ENCODE results near the gene ZCCHC24. TPM values are rescaled to one million over a fixed set of nuclear protein-coding genes. Genes with fewer than 3 reads are reported as not detected.
A peak's percentile ranks its signal among the peaks of the same experiment; 100 is the strongest.

ZCCHC24 gene
- total RNA-seq, 1 experiment from 2014 or later, result 20.5 TPM

DNA sequence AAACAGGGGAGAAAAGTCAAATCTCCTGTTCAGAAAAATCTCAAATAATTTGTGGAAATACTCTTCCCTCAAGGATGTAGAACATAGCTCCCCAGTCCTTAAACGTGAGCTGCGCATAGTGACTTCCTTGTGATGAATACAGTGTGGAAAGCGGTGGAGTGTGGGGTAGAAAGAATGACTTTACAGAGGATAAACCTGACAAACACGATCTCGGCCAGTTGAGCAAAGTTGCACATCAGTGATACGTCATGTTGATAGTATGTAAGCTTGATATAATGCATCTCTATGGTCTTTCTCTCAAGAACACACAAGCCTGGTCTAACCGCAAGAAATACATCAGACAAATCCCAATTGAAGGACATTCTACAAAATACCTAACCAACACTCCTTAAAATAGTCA lies 32.0 kb upstream of the ZCCHC24 start:
- Histone ChIP-seq H3K36me3 (no peaks in the 10 kb centered on the region), H3K27me3 (no peaks in the 10 kb centered on the region), H3K4me3 (no peak overlapping the region), H3K9me3 (0 out of 2 replicates have a peak, but pooled peaks cover 3% of the 10 kb centered on the region)
- no peak for DNase-seq

DNA sequence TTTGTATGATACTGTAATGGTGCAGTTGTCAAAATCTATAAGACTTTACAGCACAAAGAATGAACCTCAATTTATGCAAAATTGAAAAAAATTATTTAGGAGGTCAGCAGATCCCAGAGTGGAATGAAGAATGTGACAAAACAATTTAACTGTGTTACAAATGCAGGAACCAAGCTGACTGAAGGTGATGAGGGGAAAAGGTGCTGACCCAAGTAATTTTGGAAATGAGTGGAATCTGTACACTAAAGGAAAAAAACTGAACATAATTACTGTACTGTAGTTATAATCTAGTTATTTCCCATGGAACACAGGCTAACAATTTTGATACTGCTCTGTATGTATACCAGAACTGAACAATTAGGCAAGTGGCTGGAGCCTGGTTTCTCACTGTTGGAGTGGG lies 31.2 kb upstream of the ZCCHC24 start:
- 0 out of 2 replicates have a peak, but pooled peaks cover 3% of the 10 kb centered on the region for H3K9me3 ChIP-seq
- no peak for DNase-seq
- no peaks in the 10 kb centered on the region for H3K27me3 ChIP-seq
- H3K4me3 ChIP-seq, result no peak overlapping the region
- H3K36me3 ChIP-seq, result no peaks in the 10 kb centered on the region

DNA sequence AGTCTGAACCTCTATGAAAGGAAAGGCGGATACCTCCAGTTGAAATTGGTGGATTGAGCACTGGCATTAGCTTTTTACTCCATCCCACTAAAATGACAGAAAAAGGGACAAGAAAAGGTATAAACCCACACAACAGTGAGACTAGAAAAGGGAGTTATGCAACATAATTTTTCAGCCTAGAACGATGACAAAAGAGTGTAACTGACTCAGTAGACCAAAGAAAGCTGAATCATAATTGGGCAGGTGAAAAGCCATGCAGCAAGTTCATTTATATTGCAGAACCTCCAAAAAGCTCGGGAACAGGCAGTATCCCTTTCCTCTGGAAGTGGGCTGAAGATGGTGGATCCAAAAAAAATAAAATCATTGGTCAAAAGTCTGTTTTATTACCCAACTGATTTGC lies 30.5 kb upstream of the ZCCHC24 start:
- H3K9me3 ChIP-seq, result no peaks in the 10 kb centered on the region
- no peak overlapping the region for H3K4me3 ChIP-seq
- no peak for DNase-seq
- no peaks in the 10 kb centered on the region for H3K27me3 ChIP-seq
- no peaks in the 10 kb centered on the region for H3K36me3 ChIP-seq

DNA sequence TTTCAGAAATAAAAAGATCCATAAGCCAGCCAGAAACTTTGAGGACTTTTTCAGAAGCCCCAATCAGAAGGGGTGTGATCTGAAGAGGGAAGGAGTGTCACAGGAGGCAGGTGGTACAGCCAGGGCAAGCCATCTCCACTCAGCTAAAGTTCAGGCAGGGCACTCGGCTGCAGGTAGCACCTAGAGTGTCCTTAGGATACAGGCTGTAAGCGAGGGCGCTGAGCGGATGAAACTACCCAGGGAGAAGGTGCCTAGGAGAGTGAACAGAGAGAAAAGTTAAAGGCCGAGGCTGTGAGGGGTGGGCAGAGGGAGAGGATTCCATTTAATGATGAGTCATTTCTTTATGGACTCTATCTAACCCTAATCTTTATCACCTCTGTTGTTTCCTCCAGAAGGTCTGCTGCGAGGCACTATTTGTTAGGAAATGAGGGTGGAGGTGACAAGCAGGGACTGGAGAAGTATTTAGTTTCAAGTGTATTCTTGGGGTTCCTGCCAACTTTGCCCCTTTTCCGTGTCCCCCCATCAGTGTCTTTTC lies 29.8 kb upstream of the ZCCHC24 start:
- no peaks in the 10 kb centered on the region for H3K27me3 ChIP-seq
- H3K36me3 ChIP-seq, result no peaks in the 10 kb centered on the region
- H3K4me3 ChIP-seq, result no peak overlapping the region
- DNase-seq, result no peak
- no peaks in the 10 kb centered on the region for H3K9me3 ChIP-seq

DNA sequence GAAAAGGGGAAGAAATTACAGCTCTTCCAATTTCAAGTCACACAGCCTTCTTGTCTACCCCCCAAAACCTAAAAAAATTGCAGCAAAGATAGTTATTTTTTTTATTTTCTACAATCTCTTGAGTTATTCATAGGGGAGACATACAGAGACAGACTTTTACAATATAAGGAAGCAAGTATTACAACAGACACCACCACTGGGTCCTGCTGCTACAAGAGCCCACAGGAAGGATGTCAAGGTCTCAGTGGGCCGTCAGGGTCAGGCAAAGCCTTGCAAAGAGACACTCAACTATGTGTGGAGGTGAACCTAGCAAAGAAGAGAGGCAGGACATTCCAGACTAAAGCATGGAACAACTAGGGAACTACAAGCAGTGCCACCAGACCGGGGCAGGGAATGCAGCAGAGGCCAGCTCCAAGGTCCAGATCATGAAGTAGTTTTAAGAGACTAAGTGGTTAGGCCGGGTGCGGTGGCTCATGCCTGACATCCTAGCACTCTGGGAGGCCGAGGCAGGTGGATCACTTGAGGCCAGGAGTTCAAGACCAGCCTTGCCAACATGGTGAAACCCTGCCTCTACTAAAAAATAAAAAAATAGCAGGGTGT lies 28.2 kb upstream of the ZCCHC24 start:
- no peak for DNase-seq
- H3K27me3 ChIP-seq, result no peaks in the 10 kb centered on the region

DNA sequence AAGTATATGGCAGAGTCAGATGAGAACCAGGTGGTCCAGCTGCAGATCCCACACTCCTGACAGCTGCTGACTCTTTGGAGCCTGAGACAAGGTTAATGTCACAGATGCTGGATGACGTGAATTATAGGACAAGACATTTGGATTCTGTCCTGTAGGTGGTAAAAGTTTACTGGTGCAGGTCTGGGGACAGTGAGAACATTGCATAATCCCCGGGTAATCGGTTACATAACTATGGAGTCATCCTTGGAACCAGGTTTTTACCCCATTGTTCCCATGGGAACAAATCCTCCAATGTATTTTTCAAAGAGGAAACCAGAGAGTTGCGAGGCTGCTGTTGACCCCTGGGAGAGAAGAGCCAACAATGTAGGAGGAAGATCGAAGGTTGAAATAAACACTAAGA lies 27.5 kb upstream of the ZCCHC24 start:
- no peaks in the 10 kb centered on the region for H3K9me3 ChIP-seq
- H3K36me3 ChIP-seq, result no peaks in the 10 kb centered on the region
- no peaks in the 10 kb centered on the region for H3K27me3 ChIP-seq
- DNase-seq, result no peak
- H3K4me3 ChIP-seq, result no peak overlapping the region

More for the DNA sequence above, 28.2 kb upstream of the ZCCHC24 start:
- Histone ChIP-seq H3K36me3 (no peaks in the 10 kb centered on the region), H3K9me3 (no peaks in the 10 kb centered on the region), H3K4me3 (no peak overlapping the region)

DNA sequence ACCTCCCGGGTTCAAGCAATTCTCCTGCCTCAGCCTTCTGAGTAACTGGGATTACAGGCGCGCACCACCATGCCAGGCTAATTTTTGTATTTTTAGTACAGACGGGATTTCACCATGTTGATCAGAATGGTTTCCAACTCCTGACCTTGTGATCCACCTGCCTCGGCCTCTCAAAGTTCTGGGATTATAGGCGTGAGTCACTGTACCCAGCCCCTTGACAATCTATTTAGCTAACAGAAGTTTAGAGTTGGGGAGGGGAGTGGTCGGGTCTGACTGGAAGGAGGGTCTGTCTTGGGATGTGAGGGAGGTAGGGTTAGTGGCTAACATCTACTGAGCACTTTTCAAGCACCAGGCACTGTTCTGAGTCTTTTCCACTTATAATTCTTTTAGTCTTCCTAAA lies 27.0 kb upstream of the ZCCHC24 start:
- no peak for DNase-seq
- Histone ChIP-seq H3K4me3 (no peak overlapping the region), H3K9me3 (no peaks in the 10 kb centered on the region), H3K36me3 (no peaks in the 10 kb centered on the region), H3K27me3 (no peaks in the 10 kb centered on the region)

DNA sequence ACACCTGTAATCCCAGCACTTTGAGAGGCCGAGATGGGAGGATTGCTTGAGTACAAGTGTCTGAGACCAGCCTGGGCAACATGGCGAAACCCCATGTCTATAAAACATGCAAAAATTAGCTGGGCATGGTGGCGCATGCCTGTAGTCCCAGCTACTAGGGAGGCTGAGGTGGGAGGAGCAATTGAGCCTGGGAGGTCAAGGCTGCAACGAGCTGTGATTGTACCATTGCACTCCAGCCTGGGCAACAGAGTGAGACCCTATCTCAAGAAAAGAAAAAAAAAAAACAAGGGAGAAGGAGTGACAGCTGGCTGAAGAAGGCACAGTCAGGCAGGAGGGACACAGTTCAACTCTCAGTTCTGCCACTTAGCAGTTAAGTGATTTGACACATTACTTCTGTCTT lies 26.4 kb upstream of the ZCCHC24 start:
- no peak overlapping the region for H3K4me3 ChIP-seq
- H3K9me3 ChIP-seq, result no peaks in the 10 kb centered on the region
- DNase-seq, result no peak
- no peaks in the 10 kb centered on the region for H3K27me3 ChIP-seq
- H3K36me3 ChIP-seq, result no peaks in the 10 kb centered on the region

DNA sequence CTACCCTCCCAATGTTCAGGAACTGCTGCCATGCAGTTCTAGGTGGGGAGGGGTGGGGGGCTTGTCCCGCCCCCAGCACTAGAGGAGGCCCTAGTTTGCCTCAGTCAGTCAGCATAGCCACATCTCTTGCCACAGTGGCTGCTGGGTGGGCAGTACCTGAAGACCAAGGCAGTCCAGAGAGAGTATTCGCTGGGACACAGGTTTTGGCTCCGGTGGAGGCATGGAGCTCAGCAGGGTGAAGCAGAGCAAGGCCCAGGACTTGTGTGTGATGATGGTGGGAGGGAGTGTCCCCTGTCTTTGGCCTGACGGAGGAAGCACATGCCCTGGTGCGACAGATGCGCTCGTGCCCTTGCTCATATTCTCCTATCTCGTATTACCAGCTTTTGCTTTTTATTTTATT lies 24.7 kb upstream of the ZCCHC24 start:
- DNase-seq, result no peak
- no peaks in the 10 kb centered on the region for H3K27me3 ChIP-seq
- H3K36me3 ChIP-seq, result no peaks in the 10 kb centered on the region
- no peak overlapping the region for H3K4me3 ChIP-seq
- H3K9me3 ChIP-seq, result no peaks in the 10 kb centered on the region

DNA sequence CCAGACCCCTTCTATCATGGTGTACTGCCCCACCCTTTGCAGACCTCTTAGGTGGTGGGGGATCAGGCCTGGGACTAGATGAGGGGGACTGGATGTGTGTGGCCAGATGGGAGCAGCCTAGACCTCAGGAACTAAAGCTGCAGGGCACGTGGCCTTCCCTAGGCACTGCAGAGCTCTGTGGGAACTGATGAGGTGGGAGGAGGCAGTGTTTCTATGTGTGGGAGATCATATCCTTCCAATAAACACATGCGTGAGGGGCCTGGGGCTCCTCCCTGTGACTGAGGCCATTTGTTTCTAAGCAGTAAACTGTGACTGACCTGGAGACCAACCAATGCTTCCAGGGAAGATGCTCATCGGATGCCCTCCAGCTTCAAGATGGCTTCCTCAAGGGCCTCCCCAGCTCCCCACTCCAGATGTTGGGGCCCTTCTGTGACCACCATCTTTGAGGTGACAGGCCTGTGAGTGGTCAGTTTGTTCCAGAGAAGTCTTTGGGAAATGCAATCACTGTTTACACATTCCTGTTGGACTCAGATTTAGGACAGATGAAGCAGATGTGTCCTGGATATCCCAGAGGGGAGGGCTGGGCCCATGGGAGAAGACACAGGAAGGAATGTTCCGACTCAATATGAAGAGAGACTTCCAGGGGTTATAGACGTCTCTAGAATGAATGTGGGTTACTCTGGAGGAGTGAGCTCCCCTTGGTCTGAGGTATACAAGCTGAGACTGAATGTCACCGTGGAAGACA lies 23.6 kb upstream of the ZCCHC24 start:
- DNase-seq, result no peak
- no peaks in the 10 kb centered on the region for H3K9me3 ChIP-seq
- H3K36me3 ChIP-seq, result no peaks in the 10 kb centered on the region
- H3K4me3 ChIP-seq, result no peak overlapping the region
- no peaks in the 10 kb centered on the region for H3K27me3 ChIP-seq

DNA sequence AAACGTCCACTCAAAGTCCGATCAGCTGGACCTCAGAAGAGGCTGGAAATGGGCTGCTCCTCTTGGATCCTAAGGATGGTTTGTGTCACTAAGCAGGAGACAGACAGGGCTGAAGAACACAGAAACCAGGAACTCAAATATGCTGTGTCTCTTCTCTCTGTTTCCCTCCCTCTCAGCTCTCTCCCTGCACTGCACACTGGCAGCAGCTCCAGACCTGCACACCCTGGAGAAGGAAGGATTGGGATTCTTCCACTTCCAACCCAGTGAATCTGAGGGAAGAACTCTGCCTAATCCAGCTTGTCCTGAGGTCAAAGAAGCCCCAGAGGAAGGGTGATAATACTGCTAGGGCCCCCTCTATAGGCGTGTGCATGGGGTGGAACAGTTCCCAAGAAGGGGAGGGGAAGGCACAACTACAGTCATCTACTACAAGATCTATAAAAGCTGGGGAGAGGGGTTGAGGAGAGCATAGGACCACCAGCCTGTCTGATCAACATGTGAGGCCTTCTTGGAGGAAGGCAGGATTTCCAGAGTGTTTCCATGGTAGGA lies 22.7 kb upstream of the ZCCHC24 start:
- H3K36me3 ChIP-seq, result no peaks in the 10 kb centered on the region
- no peak overlapping the region for H3K4me3 ChIP-seq
- H3K27me3 ChIP-seq, result no peaks in the 10 kb centered on the region
- H3K9me3 ChIP-seq, result no peaks in the 10 kb centered on the region
- no peak for DNase-seq

DNA sequence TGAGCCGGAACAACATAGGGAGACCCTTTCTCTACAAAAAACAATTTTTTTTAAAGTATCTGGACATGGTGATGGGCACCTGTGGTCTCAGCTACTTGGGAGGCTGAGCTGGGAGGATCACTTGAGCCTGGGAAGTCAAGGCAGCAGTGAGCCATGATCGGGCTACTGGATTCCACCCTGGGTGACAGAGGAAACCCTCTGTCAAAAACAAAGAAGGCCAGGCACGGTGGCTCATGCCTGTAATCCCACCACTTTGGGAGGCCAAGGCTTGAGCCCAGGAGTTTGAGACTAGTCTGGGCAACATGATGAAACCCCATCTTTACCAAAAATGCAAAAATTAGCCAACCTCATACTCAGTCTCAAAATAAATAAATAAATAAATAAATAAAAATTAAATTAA lies 19.9 kb upstream of the ZCCHC24 start:
- Histone ChIP-seq H3K4me3 (no peak overlapping the region), H3K27me3 (no peaks in the 10 kb centered on the region), H3K9me3 (no peaks in the 10 kb centered on the region), H3K36me3 (no peaks in the 10 kb centered on the region)
- DNase-seq, result no peak

DNA sequence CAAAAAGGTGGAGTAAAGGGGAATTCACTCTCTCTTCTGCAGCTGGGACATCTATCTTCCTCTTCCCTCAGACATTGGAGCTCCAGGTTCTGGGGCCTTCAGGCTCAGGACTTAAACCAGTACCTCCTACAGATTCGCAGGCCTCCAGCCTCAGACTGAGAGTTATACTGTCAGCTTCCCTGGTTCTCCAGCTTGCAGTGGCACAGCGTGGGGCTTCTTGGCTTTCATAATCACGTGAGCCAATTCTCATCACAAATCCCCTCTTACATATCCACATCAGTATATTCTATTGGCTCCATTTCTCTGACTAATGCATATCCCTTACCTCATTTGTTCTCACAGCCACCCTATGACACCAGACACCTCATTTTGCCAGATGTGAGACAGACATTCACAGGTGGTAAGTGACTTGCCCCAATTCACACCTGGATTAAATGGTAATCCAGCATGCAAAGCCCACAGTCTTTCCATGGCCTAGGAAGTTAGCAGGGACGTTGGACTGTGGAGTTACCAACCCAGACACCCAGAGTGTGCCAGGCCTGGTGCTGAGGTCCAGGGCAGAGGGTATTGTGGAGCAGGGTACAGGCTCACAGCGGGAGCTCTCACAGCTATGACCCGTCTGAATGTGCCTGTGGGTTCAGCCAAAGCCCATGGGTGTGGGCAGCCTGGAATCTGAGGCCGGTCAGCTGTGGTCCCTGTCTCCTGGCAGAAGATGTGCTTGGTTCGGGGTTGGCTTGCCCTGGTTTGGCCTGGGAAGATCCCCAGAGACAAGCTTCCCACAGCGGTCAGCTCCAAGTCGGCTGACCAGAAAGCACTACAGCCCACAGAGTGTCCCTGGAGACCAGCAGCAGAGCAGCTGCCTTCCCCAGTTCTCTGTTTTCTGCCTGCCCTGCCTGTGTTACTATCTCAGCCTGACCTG lies 18.4 kb upstream of the ZCCHC24 start:
- Histone ChIP-seq H3K36me3 (no peaks in the 10 kb centered on the region), H3K27me3 (no peaks in the 10 kb centered on the region), H3K9me3 (no peaks in the 10 kb centered on the region), H3K4me3 (no peak overlapping the region)
- DNase-seq, result peak; percentile 13

DNA sequence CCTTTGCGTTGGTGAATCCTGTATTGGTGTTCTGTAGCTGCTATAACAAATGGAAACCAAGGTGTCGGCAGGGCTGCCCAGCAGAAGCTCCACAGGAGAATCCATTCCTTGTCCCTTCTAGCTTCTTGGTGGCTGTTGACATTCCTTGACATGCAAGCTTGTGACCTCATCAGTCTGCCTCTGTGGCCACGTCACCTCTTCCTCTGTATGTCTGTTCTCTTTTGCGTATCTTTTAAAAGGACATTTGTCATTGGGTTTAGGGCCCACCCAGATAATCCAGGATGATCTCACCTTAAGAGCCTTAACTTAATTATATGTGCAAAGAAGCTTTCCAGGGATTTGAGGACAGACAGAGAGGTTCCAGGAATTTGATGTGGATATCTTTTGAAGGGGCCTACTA lies 15.3 kb upstream of the ZCCHC24 start:
- DNase-seq, result no peak
- Histone ChIP-seq H3K9me3 (no peaks in the 10 kb centered on the region), H3K36me3 (no peaks in the 10 kb centered on the region), H3K4me3 (no peak overlapping the region), H3K27me3 (no peaks in the 10 kb centered on the region)

DNA sequence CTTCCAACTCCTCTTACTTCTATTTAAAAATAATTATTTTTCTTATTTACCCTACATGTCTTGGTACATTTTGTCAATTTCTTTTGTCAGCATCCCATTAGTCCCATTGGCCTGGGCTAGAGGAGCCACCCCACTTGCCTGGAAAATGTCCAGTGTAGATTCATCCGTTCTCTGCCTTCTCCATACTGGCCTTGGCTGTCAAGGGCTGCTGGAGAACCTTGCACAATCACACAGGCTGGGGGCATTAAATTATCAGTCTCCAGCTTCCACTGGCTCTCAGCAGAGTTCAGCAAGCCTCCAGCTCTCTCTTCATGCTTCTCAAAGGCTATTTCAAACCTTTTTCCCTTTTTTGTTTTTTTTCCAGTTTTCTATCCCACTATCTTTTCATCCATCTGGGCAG lies 13.8 kb upstream of the ZCCHC24 start:
- no peaks in the 10 kb centered on the region for H3K36me3 ChIP-seq
- H3K9me3 ChIP-seq, result no peaks in the 10 kb centered on the region
- H3K27me3 ChIP-seq, result no peaks in the 10 kb centered on the region
- DNase-seq, result no peak
- H3K4me3 ChIP-seq, result no peak overlapping the region

DNA sequence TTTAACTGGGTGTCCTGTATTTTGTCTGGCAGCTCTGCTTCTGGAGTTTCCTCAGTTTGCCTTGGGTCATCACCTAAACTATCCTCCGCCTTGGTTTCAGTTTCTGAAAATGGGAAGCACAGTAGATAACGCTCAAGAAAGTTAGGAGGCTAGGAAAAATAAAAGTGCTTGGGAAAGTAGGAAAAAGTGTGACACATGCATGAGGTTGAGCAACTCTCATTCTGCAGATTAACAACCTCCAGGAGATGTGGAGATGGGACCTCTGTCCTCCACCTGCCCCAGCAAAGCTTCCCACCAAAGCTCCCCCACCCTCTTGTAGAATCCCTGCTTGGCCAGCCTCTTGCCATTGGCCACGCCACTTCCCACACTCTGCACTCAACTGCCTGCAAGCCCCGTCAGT lies 13.1 kb upstream of the ZCCHC24 start:
- Histone ChIP-seq H3K9me3 (no peaks in the 10 kb centered on the region), H3K4me3 (no peak overlapping the region), H3K27me3 (no peaks in the 10 kb centered on the region), H3K36me3 (no peaks in the 10 kb centered on the region)
- DNase-seq, result no peak

DNA sequence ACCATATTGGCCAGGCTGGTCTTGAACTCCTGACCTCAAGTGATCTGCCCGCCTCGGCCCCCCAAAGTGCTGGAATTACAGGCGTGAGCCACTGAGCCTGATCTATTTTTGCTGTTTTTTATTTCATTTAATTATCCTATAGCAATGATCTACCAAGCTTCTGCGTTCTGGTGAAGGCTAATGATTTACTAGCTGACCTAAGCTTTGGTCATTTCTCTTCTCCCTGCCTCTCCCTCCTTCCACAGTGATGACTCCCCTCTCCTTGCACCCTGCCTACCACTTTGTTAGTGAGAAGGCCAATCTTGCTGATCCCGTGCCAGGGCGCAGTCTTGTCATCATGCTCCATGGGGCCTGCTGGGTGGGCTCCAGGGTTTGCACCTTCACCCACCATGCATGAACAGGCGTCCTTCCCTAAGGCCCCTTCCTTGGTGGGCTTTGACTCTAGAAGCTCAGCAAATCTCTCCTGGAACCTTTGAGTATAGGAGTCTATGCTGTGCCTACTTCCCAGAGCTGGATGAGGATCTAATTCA lies 11.9 kb upstream of the ZCCHC24 start:
- H3K4me3 ChIP-seq, result no peak overlapping the region
- no peaks in the 10 kb centered on the region for H3K36me3 ChIP-seq
- H3K27me3 ChIP-seq, result no peaks in the 10 kb centered on the region
- DNase-seq, result no peak
- H3K9me3 ChIP-seq, result no peaks in the 10 kb centered on the region

Data from MG63 (cell line).